Kidney (tissue), 14 donors: Measurements from ENCODE around the gene DICER1. TPM values are rescaled to one million over a fixed set of nuclear protein-coding genes. Genes with fewer than 3 reads are reported as not detected.

Experiments
- DNase-seq, 5 donors: peaks; one replicate each; pipeline ENCODE4 v3.0.0-alpha.2; 2013 to 2020
- FAIRE-seq: peaks from 2 replicates; lab custom pipeline; 2012; peaks lifted over from hg19 to GRCh38; lab: Jason Lieb, UNC
- H3K27ac ChIP-seq, 2 donors: one replicate each; pipeline ENCODE4 v1.7.0; 2013; ENCODE audit warnings: low read depth in 2 of 2, low read length in 2 of 2, inconsistent platforms in 1 of 2
- H3K27me3 ChIP-seq: one replicate; pipeline ENCODE4 v1.7.1; 2013; ENCODE audit warnings: low read length, inconsistent platforms; ENCODE audit not compliant: control insufficient read depth, insufficient read depth
- H3K36me3 ChIP-seq, 3 donors: one replicate each; pipeline versions ENCODE4 v1.7.0 to v1.7.1; 2013; ENCODE audit warnings: low read length in 3 of 3, control low read depth in 1 of 3, inconsistent platforms in 1 of 3; ENCODE audit not compliant: insufficient read depth in 3 of 3, control insufficient read depth in 2 of 3
- H3K4me1 ChIP-seq, 3 donors: one replicate each; pipeline versions ENCODE4 v1.7.0 to v1.7.1; 2013; ENCODE audit warnings: low read length in 3 of 3, inconsistent platforms in 1 of 3, low read depth in 1 of 3; ENCODE audit not compliant: control insufficient read depth in 2 of 3, insufficient read depth in 2 of 3
- H3K4me3 ChIP-seq, 3 donors: one replicate each; pipeline versions ENCODE4 v1.7.0 to v1.8.1; 2013; ENCODE audit warnings: low read length in 3 of 3, control low read depth in 1 of 3, inconsistent platforms in 1 of 3
- H3K9ac ChIP-seq, 3 donors: one replicate each; pipeline versions ENCODE4 v1.7.0 to v1.7.1; 2013; ENCODE audit warnings: low read length in 3 of 3, control low read depth in 1 of 3, inconsistent platforms in 1 of 3
- H3K9me3 ChIP-seq, 3 donors: one replicate each; pipeline versions ENCODE4 v1.7.0 to v1.7.1; 2013; ENCODE audit warnings: low read length in 3 of 3, control low read depth in 1 of 3, inconsistent platforms in 1 of 3; ENCODE audit not compliant: control insufficient read depth in 2 of 3, insufficient read depth in 1 of 3
- intact Hi-C: fragments of 100-400 bp; cut with DNase I; formaldehyde crosslinking; loops from one replicate; pipeline ENCODE4 v1.11.1; 2022
- polyA plus RNA-seq: library from polyadenylated mRNA; stranded (reverse); fragments of 350-450 nt; fragmentation: Illumina TruSeq; extraction: RNeasy Lipid Tissue Mini Kit (QIAGEN cat#74804); gene quantifications from one replicate; pipeline ENCODE4 v1.2.3, GENCODE V29; 2014; ENCODE audit warnings: low read depth, low replicate concordance; ENCODE audit not compliant: insufficient read depth
- total RNA-seq: library from RNA; stranded (reverse); fragmentation: NEBNext Ultra II Directional; extraction: Animal tissue kit (Norgen Biotek cat#: 25700); gene quantifications from one replicate; pipeline ENCODE4 v1.2.1, GENCODE V29; 2021
- TF ChIP-seq, protein P1 (sequence below): IDR thresholded peaks from 3 replicates; pipeline ENCODE4 v1.5.1; 2012; ENCODE audit warnings: mild to moderate bottlenecking, moderate library complexity, borderline replicate concordance; ENCODE audit not compliant: insufficient read depth; ENCODE audit errors: extremely low read depth
- donor health status: control.
- donor health status: control.
- donor health status: control.
- donor health status: control.
- donor health status: control.
- donor health status: DM: yes; HTN: yes; CAD: no.
- donor health status: Normal renal cell carcinoma (clear cell type).

Gene DICER1
- total and polyA plus RNA-seq, 2 donors from 2014 or later: 6.0 to 83.6 TPM

GRCh38 chr14:95189367-95190132 is 32.2 kb upstream of the DICER1 start:
- intact Hi-C loops: no loop called here
- Histone ChIP-seq H3K9ac (no peak overlapping the region), H3K27me3 (no peaks in the 10 kb centered on the region), H3K4me1 (peaks cover 4 to 26% (median 17%) of the 10 kb centered on the region in 3 donors), H3K4me3 (no peak overlapping the region), H3K27ac (no peak overlapping the region), H3K36me3 (peaks cover 0 to 14% (median 6%) of the 10 kb centered on the region in 3 donors), H3K9me3 (no peaks in the 10 kb centered on the region)
- FAIRE-seq (no peak), DNase-seq (peak in 2 of 5 donors; percentile 37 to 50)
- TF ChIP-seq, protein P1, sequence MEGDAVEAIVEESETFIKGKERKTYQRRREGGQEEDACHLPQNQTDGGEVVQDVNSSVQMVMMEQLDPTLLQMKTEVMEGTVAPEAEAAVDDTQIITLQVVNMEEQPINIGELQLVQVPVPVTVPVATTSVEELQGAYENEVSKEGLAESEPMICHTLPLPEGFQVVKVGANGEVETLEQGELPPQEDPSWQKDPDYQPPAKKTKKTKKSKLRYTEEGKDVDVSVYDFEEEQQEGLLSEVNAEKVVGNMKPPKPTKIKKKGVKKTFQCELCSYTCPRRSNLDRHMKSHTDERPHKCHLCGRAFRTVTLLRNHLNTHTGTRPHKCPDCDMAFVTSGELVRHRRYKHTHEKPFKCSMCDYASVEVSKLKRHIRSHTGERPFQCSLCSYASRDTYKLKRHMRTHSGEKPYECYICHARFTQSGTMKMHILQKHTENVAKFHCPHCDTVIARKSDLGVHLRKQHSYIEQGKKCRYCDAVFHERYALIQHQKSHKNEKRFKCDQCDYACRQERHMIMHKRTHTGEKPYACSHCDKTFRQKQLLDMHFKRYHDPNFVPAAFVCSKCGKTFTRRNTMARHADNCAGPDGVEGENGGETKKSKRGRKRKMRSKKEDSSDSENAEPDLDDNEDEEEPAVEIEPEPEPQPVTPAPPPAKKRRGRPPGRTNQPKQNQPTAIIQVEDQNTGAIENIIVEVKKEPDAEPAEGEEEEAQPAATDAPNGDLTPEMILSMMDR: no peak

GRCh38 chr14:95188380-95188779 is 31.1 kb upstream of the DICER1 start:
- Histone ChIP-seq H3K27me3 (no peaks in the 10 kb centered on the region), H3K9ac (no peak overlapping the region), H3K36me3 (peaks cover 0 to 4% (median 0%) of the 10 kb centered on the region in 3 donors), H3K4me1 (peaks cover 7 to 37% (median 29%) of the 10 kb centered on the region in 3 donors), H3K27ac (no peak overlapping the region), H3K4me3 (no peak overlapping the region), H3K9me3 (no peaks in the 10 kb centered on the region)
- intact Hi-C loops: no loop called here
- DNase-seq: no peak
- FAIRE-seq: no peak
- TF ChIP-seq, protein P1: no peak

- Histone ChIP-seq H3K27ac (peak overlapping the region; percentile 85), H3K27me3 (no peaks in the 10 kb centered on the region), H3K36me3 (no peaks in the 10 kb centered on the region), H3K9me3 (no peaks in the 10 kb centered on the region), H3K4me1 (peaks cover 7 to 45% (median 37%) of the 10 kb centered on the region in 3 donors), H3K4me3 (peak overlapping the region in 1 of 3 donors; percentile 10), H3K9ac (peak overlapping the region in 1 of 3 donors; percentile 17)
- intact Hi-C loops: no loop called here
- TF ChIP-seq, protein P1: no peak
- no peak for DNase-seq
- no peak for FAIRE-seq
Observed at GRCh38 chr14:95185767-95186392, 28.6 kb upstream of the DICER1 start.
